ENCODE measurements around the gene SSH3. TPM values are rescaled to one million over a fixed set of nuclear protein-coding genes. Genes with fewer than 3 reads are reported as not detected.
A peak's percentile ranks its signal among the peaks of the same experiment; 100 is the strongest.

SSH3 gene
- total RNA-seq, 4 donors from 2014 or later: 55.9 to 128 (median 99.9) TPM

DNA sequence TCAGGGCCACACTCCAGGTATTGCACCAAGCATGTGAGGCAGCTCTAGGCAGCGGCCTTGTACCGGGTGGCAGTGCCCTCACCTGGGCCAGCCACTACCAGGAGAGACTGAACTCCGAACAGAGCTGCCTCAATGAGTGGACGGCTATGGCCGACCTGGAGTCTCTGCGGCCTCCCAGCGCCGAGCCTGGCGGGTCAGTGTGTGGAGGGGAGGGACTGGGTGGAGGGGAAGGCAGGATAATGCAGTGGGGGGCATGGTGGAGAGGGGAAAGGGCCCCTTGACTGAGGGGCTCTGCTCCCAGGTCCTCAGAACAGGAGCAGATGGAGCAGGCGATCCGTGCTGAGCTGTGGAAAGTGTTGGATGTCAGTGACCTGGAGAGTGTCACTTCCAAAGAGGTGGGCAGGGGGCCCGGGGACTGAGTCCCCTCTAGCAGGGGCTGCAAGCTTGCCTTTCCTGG is 4.2 kb downstream of the SSH3 start:
- H3K36me3 ChIP-seq: peaks cover 0 to 49% (median 0%) of the 10 kb centered on the region in 3 donors

DNA sequence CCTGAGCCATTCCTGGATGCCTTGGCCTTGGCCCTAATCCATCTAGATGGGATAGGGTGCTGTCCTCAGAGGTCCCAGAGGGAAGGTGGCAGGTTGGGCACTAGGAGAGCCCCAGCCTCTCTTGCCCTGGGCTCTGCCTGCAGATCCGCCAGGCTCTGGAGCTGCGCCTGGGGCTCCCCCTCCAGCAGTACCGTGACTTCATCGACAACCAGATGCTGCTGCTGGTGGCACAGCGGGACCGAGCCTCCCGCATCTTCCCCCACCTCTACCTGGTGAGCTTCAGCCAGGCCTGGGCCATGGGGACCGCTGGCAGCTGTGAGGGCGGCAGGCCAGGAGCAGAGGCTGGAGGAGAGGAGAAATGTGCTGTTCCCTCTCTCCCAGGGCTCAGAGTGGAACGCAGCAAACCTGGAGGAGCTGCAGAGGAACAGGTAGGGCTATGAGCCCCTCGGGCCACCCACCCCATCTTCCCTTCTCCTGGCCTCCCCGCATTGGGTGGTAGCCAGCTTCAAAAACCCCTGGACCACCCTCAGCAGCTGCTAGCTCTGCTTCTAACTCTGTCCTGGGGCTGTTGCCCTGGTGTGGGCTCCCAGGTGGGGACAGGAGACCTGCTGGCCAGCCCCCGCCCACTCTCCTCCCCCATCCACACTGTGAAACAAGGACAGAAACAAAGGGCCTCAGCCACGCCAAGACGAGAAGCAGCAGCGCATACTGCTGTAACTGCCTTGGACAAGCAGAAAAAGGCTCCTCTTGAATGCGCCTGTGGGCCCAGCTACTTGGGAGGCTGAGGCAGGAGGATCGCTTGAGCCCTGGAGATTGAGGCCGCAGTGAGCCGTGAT is 4.9 kb downstream of the SSH3 start:
- no peak overlapping the region for H3K4me3 ChIP-seq
- no peaks in the 10 kb centered on the region for H3K9me3 ChIP-seq
- TF ChIP-seq, protein P1, sequence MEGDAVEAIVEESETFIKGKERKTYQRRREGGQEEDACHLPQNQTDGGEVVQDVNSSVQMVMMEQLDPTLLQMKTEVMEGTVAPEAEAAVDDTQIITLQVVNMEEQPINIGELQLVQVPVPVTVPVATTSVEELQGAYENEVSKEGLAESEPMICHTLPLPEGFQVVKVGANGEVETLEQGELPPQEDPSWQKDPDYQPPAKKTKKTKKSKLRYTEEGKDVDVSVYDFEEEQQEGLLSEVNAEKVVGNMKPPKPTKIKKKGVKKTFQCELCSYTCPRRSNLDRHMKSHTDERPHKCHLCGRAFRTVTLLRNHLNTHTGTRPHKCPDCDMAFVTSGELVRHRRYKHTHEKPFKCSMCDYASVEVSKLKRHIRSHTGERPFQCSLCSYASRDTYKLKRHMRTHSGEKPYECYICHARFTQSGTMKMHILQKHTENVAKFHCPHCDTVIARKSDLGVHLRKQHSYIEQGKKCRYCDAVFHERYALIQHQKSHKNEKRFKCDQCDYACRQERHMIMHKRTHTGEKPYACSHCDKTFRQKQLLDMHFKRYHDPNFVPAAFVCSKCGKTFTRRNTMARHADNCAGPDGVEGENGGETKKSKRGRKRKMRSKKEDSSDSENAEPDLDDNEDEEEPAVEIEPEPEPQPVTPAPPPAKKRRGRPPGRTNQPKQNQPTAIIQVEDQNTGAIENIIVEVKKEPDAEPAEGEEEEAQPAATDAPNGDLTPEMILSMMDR (IDR thresholded peaks at IDR 0.05): no peak
- TF ChIP-seq POLR2A (IDR thresholded peaks at IDR 0.05): no peak
- peaks cover 0 to 27% (median under 1%) of the 10 kb centered on the region in 4 donors for H3K4me1 ChIP-seq
- H3K36me3 ChIP-seq: peaks cover 0 to 49% (median 0%) of the 10 kb centered on the region in 3 donors
- no peaks in the 10 kb centered on the region for H3K27me3 ChIP-seq
- H3K27ac ChIP-seq: no peak overlapping the region
- DNase-seq: no peak

More for the DNA sequence above, 4.2 kb downstream of the SSH3 start:
- no peaks in the 10 kb centered on the region for H3K27me3 ChIP-seq
- no peak for DNase-seq
- TF ChIP-seq, protein P1 (IDR thresholded peaks at IDR 0.05): no peak
- TF ChIP-seq POLR2A (IDR thresholded peaks at IDR 0.05): no peak
- peaks cover 0 to 23% (median 4%) of the 10 kb centered on the region in 4 donors for H3K4me1 ChIP-seq
- H3K9me3 ChIP-seq: no peaks in the 10 kb centered on the region
- no peak overlapping the region for H3K27ac ChIP-seq
- H3K4me3 ChIP-seq: no peak overlapping the region

DNA sequence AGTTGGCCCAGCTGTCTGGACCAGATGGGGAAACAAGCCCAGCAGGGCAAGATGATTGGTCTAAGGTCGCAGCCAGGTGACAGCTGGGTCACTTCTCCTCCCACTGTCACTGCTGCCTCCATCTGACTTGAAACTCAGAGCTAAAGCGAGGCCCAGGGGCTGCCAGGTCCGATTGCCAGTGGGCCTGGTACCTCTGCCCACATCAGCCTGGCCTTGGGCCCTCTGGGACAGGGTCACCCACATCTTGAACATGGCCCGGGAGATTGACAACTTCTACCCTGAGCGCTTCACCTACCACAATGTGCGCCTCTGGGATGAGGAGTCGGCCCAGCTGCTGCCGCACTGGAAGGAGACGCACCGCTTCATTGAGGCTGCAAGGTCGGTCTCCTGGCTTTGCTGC is 5.8 kb downstream of the SSH3 start:
- Histone ChIP-seq H3K36me3 (peaks cover 0 to 49% (median 0%) of the 10 kb centered on the region in 3 donors), H3K27me3 (no peaks in the 10 kb centered on the region), H3K27ac (no peak overlapping the region), H3K9me3 (no peaks in the 10 kb centered on the region), H3K4me3 (no peak overlapping the region), H3K4me1 (peaks cover 0 to 28% (median 0%) of the 10 kb centered on the region in 4 donors)
- TF ChIP-seq, protein P1 (IDR thresholded peaks at IDR 0.05): no peak
- TF ChIP-seq POLR2A (IDR thresholded peaks at IDR 0.05): no peak
- no peak for DNase-seq

DNA sequence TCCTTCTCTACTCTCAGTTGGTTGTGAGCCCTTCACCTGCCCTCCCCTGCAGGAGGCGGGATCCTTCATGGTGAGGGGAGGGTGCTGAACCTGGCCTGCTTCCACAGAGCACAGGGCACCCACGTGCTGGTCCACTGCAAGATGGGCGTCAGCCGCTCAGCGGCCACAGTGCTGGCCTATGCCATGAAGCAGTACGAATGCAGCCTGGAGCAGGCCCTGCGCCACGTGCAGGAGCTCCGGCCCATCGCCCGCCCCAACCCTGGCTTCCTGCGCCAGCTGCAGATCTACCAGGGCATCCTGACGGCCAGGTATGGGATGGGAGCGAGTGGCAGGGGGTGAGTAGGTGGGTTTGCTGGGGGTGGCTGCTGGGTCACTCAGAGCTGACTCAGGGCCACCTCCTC is 6.3 kb downstream of the SSH3 start:
- Histone ChIP-seq H3K4me3 (no peak overlapping the region), H3K27me3 (no peaks in the 10 kb centered on the region), H3K27ac (no peak overlapping the region), H3K9me3 (no peaks in the 10 kb centered on the region), H3K4me1 (peaks cover 0 to 23% (median 0%) of the 10 kb centered on the region in 4 donors), H3K36me3 (peaks cover 0 to 49% (median 0%) of the 10 kb centered on the region in 3 donors)
- peak in 1 of 3 donors; percentile 40 for DNase-seq
- TF ChIP-seq, protein P1 (IDR thresholded peaks at IDR 0.05): no peak
- no peak for TF ChIP-seq POLR2A (IDR thresholded peaks at IDR 0.05)

DNA sequence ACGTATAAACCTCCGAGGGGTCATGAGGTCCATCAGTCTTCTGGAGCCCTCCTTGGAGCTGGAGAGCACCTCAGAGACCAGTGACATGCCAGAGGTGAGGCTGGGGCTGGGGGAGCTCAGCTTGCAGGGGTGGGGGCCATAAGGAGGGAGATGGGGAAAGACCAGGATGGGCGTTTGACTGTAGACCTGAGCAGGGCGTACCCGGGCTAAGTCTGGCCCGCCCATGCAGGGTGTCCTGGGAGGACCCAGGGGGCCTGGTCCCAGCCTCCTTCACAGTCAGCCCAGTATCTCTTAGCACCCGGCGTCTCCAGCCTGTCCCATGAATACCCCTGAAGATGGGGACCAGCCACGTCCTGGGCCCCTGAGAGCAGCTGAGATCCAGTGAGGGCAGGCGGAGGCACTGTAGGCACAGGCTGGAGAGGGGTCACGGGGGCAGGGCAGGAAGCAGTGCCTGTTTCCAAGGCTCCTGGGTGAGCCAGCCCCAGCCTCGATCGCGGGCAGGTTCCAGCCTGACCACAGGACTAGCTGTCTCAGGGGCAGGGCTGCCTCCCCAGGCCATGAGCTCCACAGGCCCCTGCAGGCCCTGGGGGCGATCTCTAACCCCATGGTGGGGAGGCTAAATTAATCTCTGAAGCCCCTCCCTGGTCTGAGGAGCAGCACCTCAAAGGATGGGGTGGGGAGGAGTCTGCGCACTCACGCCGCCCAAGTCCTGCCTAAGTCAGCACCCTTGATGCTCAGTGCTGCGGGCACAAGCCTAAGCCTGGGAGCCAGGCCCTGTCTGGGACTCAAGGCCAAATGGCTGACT is 7.1 kb downstream of the SSH3 start:
- H3K4me3 ChIP-seq: no peak overlapping the region
- DNase-seq: no peak
- no peaks in the 10 kb centered on the region for H3K27me3 ChIP-seq
- TF ChIP-seq POLR2A (IDR thresholded peaks at IDR 0.05): no peak
- TF ChIP-seq, protein P1 (IDR thresholded peaks at IDR 0.05): no peak
- H3K27ac ChIP-seq: no peak overlapping the region
- H3K9me3 ChIP-seq: no peaks in the 10 kb centered on the region
- H3K36me3 ChIP-seq: peaks cover 0 to 49% (median 0%) of the 10 kb centered on the region in 3 donors
- H3K4me1 ChIP-seq: peaks cover 0 to 16% (median 0%) of the 10 kb centered on the region in 4 donors
